GM23338 (cell line): ENCODE data around the gene FGF4. TPM values are rescaled to one million over a fixed set of nuclear protein-coding genes. Genes with fewer than 3 reads are reported as not detected.

Experiments
- ATAC-seq: fragments of 200-7000 bp; cut with Tn5 transposase; 3 replicates; pipeline ENCODE4 v1.9.1; 2020
- DNase-seq: peaks from one replicate; pipeline ENCODE4 v3.0.0-alpha.2; 2015; ENCODE audit warnings: low spot score
- H2AFZ ChIP-seq: fragments of 200-600 bp; sonication (generic); 2 replicates; pipeline ENCODE4 v1.8.0; 2016; ENCODE audit warnings: antibody characterized with exemption, mild to moderate bottlenecking, moderate library complexity
- H3F3A ChIP-seq: fragments of 200-600 bp; sonication (generic); replicated peaks from 2 replicates; pipeline ENCODE4 v1.8.0; 2017; ENCODE audit warnings: antibody characterized with exemption, mixed run types, low read depth
- H3K27ac ChIP-seq: fragments of 200-600 bp; sonication (generic); 2 replicates; pipeline ENCODE4 v1.6.1; 2016; ENCODE audit warnings: low read depth
- H3K27me3 ChIP-seq: fragments of 200-600 bp; sonication (generic); 2 replicates; pipeline ENCODE4 v1.8.0; 2016; ENCODE audit warnings: mild to moderate bottlenecking, mixed run types, moderate library complexity; ENCODE audit not compliant: insufficient read depth
- H3K36me3 ChIP-seq: fragments of 200-600 bp; sonication (generic); 2 replicates; pipeline ENCODE4 v1.8.0; 2016; ENCODE audit warnings: mild to moderate bottlenecking; ENCODE audit not compliant: insufficient read depth
- H3K4me1 ChIP-seq: fragments of 200-600 bp; sonication (generic); 2 replicates; pipeline ENCODE4 v1.8.0; 2016; ENCODE audit warnings: mild to moderate bottlenecking, moderate library complexity; ENCODE audit not compliant: insufficient read depth
- H3K4me2 ChIP-seq: fragments of 200-600 bp; sonication (generic); 2 replicates; pipeline ENCODE4 v1.7.1; 2017; ENCODE audit warnings: mixed run types
- H3K4me3 ChIP-seq: fragments of 200-600 bp; sonication (generic); 2 replicates; pipeline ENCODE4 v1.6.1; 2016; ENCODE audit warnings: mixed run types
- H3K79me2 ChIP-seq: fragments of 200-600 bp; sonication (generic); replicated peaks from 2 replicates; pipeline ENCODE4 v1.8.0; 2017; ENCODE audit warnings: mild to moderate bottlenecking; ENCODE audit not compliant: insufficient read depth
- H3K9me2 ChIP-seq: fragments of 200-600 bp; sonication (generic); 2 replicates; pipeline ENCODE4 v1.8.0; 2017; ENCODE audit not compliant: insufficient read depth
- H4K20me1 ChIP-seq: fragments of 200-600 bp; sonication (generic); replicated peaks from 2 replicates; pipeline ENCODE4 v1.8.0; 2017; ENCODE audit warnings: mild to moderate bottlenecking; ENCODE audit not compliant: insufficient read depth
- H3K27ac Mint-ChIP-seq: 2 replicates; pipeline ENCODE4 v1.8.0; 2020; ENCODE audit warnings: inconsistent platforms, mild to moderate bottlenecking, moderate library complexity, mixed read lengths
- H3K27me3 Mint-ChIP-seq: 3 replicates; pipeline ENCODE4 v1.8.0; 2022; ENCODE audit warnings: low read depth, mild to moderate bottlenecking, moderate library complexity, mixed read lengths, inconsistent platforms; ENCODE audit not compliant: insufficient read depth, poor library complexity
- H3K36me3 Mint-ChIP-seq: 3 replicates; pipeline ENCODE4 v1.8.0; 2021; ENCODE audit warnings: low read depth, mild to moderate bottlenecking, inconsistent platforms, moderate library complexity, mixed read lengths
- H3K4me1 Mint-ChIP-seq: 3 replicates; pipeline ENCODE4 v1.8.0; 2020; ENCODE audit warnings: mild to moderate bottlenecking, inconsistent platforms, mixed read lengths
- H3K4me3 Mint-ChIP-seq: 3 replicates; pipeline ENCODE4 v1.8.0; 2021; ENCODE audit warnings: moderate library complexity, mild to moderate bottlenecking, inconsistent platforms, mixed read lengths
- H3K9me3 Mint-ChIP-seq: 3 replicates; pipeline ENCODE4 v1.8.0; 2020; ENCODE audit warnings: moderate library complexity, mild to moderate bottlenecking, inconsistent platforms, mixed read lengths
- CREB1 ChIP-seq: fragments of 250-450 bp; sonication (Bioruptor Pico); IDR thresholded peaks from 2 replicates; pipeline ENCODE4 v1.5.0; 2020; ENCODE audit warnings: low read depth, mild to moderate bottlenecking, moderate library complexity
- EZH2 ChIP-seq: fragments of 200-600 bp; sonication (generic); IDR thresholded peaks from one replicate; pipeline ENCODE4 v1.8.0; 2017; ENCODE audit warnings: antibody characterized with exemption, mild to moderate bottlenecking, low read depth; ENCODE audit not compliant: unreplicated experiment
- EZH2phosphoT487 ChIP-seq: fragments of 200-600 bp; sonication (generic); IDR thresholded peaks from one replicate; pipeline ENCODE4 v1.8.1; 2018; ENCODE audit warnings: antibody characterized with exemption; ENCODE audit not compliant: unreplicated experiment
- JUNB ChIP-seq: IDR thresholded peaks from one replicate; pipeline ENCODE4 v1.6.1; 2016; ENCODE audit warnings: antibody characterized with exemption; ENCODE audit not compliant: unreplicated experiment
- NANOG ChIP-seq: IDR thresholded peaks from 2 replicates; pipeline ENCODE4 v1.6.1; 2016; ENCODE audit warnings: antibody characterized with exemption, borderline replicate concordance
- STAT1 ChIP-seq: IDR thresholded peaks from one replicate; pipeline ENCODE4 v1.6.1; 2016; ENCODE audit warnings: antibody characterized with exemption; ENCODE audit not compliant: unreplicated experiment
- polyA plus RNA-seq: library from polyadenylated mRNA; unstranded; fragments of >200 nt; fragmentation: Nextera tagmentation; extraction: Ambion mirVana; gene quantifications from 2 replicates; pipeline ENCODE4 v1.2.1, GENCODE V29; 2016
- total RNA-seq: library from RNA; depleted of rRNA; stranded (reverse); fragments of >200 nt; shearing (Covaris generic); gene quantifications from 2 replicates; pipeline ENCODE4 v1.2.3, GENCODE V29; 2014
- TF ChIP-seq, protein P1 (sequence below): IDR thresholded peaks from 2 replicates; pipeline ENCODE4 v1.6.1; 2016; ENCODE audit warnings: antibody characterized with exemption
- TF ChIP-seq, protein P2 (sequence below): fragments of 250-450 bp; sonication (Bioruptor Pico); IDR thresholded peaks from 2 replicates; pipeline ENCODE4 v1.5.0; 2020; ENCODE audit warnings: mild to moderate bottlenecking, moderate library complexity

FGF4 gene
- total and polyA plus RNA-seq, 2 experiments from 2014 or later: 4.8 to 13.1 TPM

GRCh38 chr11:69823641-69824265 lies 48.6 kb upstream of the FGF4 start:
- DNase-seq (no peak), ATAC-seq (no peak)
- Histone ChIP-seq H4K20me1 (no peaks in the 10 kb centered on the region), H3K27me3 (peaks cover 36% of the 10 kb centered on the region), H3K27ac (no peak overlapping the region), H2AFZ (no peak overlapping the region; the same call in 1 of the 2 replicates), H3K9me2 (no peaks in the 10 kb centered on the region), H3K4me3 (no peak overlapping the region), H3K79me2 (no peaks in the 10 kb centered on the region), H3F3A (no peaks in the 10 kb centered on the region), H3K36me3 (no peaks in the 10 kb centered on the region), H3K4me2 (no peak overlapping the region), H3K4me1 (no peaks in the 10 kb centered on the region; the same call in 1 of the 2 replicates)
- H3K27me3 Mint-ChIP-seq: peaks cover 43% of the 10 kb centered on the region
- H3K36me3 Mint-ChIP-seq: no peaks in the 10 kb centered on the region; the same call in 2 of the 3 replicates
- H3K9me3 Mint-ChIP-seq: no peaks in the 10 kb centered on the region; the same call in 2 of the 3 replicates
- no peak overlapping the region for H3K27ac Mint-ChIP-seq
- H3K4me3 Mint-ChIP-seq: no peak overlapping the region
- H3K4me1 Mint-ChIP-seq: peaks cover 10% of the 10 kb centered on the region
- TF ChIP-seq, protein P1, sequence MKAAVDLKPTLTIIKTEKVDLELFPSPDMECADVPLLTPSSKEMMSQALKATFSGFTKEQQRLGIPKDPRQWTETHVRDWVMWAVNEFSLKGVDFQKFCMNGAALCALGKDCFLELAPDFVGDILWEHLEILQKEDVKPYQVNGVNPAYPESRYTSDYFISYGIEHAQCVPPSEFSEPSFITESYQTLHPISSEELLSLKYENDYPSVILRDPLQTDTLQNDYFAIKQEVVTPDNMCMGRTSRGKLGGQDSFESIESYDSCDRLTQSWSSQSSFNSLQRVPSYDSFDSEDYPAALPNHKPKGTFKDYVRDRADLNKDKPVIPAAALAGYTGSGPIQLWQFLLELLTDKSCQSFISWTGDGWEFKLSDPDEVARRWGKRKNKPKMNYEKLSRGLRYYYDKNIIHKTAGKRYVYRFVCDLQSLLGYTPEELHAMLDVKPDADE: no peak
- no peak for TF ChIP-seq EZH2
- TF ChIP-seq, protein P2, sequence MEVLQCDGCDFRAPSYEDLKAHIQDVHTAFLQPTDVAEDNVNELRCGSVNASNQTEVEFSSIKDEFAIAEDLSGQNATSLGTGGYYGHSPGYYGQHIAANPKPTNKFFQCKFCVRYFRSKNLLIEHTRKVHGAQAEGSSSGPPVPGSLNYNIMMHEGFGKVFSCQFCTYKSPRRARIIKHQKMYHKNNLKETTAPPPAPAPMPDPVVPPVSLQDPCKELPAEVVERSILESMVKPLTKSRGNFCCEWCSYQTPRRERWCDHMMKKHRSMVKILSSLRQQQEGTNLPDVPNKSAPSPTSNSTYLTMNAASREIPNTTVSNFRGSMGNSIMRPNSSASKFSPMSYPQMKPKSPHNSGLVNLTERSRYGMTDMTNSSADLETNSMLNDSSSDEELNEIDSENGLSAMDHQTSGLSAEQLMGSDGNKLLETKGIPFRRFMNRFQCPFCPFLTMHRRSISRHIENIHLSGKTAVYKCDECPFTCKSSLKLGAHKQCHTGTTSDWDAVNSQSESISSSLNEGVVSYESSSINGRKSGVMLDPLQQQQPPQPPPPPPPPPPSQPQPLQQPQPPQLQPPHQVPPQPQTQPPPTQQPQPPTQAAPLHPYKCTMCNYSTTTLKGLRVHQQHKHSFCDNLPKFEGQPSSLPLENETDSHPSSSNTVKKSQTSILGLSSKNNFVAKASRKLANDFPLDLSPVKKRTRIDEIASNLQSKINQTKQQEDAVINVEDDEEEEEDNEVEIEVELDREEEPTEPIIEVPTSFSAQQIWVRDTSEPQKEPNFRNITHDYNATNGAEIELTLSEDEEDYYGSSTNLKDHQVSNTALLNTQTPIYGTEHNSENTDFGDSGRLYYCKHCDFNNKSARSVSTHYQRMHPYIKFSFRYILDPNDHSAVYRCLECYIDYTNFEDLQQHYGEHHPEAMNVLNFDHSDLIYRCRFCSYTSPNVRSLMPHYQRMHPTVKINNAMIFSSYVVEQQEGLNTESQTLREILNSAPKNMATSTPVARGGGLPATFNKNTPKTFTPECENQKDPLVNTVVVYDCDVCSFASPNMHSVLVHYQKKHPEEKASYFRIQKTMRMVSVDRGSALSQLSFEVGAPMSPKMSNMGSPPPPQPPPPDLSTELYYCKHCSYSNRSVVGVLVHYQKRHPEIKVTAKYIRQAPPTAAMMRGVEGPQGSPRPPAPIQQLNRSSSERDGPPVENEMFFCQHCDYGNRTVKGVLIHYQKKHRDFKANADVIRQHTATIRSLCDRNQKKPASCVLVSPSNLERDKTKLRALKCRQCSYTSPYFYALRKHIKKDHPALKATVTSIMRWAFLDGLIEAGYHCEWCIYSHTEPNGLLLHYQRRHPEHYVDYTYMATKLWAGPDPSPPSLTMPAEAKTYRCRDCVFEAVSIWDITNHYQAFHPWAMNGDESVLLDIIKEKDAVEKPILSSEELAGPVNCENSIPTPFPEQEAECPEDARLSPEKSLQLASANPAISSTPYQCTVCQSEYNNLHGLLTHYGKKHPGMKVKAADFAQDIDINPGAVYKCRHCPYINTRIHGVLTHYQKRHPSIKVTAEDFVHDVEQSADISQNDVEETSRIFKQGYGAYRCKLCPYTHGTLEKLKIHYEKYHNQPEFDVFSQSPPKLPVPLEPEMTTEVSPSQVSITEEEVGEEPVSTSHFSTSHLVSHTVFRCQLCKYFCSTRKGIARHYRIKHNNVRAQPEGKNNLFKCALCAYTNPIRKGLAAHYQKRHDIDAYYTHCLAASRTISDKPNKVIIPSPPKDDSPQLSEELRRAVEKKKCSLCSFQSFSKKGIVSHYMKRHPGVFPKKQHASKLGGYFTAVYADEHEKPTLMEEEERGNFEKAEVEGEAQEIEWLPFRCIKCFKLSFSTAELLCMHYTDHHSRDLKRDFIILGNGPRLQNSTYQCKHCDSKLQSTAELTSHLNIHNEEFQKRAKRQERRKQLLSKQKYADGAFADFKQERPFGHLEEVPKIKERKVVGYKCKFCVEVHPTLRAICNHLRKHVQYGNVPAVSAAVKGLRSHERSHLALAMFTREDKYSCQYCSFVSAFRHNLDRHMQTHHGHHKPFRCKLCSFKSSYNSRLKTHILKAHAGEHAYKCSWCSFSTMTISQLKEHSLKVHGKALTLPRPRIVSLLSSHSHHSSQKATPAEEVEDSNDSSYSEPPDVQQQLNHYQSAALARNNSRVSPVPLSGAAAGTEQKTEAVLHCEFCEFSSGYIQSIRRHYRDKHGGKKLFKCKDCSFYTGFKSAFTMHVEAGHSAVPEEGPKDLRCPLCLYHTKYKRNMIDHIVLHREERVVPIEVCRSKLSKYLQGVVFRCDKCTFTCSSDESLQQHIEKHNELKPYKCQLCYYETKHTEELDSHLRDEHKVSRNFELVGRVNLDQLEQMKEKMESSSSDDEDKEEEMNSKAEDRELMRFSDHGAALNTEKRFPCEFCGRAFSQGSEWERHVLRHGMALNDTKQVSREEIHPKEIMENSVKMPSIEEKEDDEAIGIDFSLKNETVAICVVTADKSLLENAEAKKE (CRISPR knock-in tag): no peak
- TF ChIP-seq EZH2phosphoT487: no peak
- TF ChIP-seq NANOG: no peak
- TF ChIP-seq CREB1 (CRISPR knock-in tag): no peak
- TF ChIP-seq STAT1: no peak
- TF ChIP-seq JUNB: no peak
